ENCODE data around the gene TPRX1. TPM values are rescaled to one million over a fixed set of nuclear protein-coding genes. Genes with fewer than 3 reads are reported as not detected.

TPRX1 gene

GRCh38 chr19:47755762-47756626 lies 48.4 kb downstream of the TPRX1 start:
- H3K36me3 ChIP-seq (ENCODE audit: insufficient read depth, low read length): peaks cover 68% of the 10 kb centered on the region
- no peaks in the 10 kb centered on the region for H3K4me1 ChIP-seq (ENCODE audit: control insufficient read depth, insufficient read depth, low read length)
- no peaks in the 10 kb centered on the region for H3K9me3 ChIP-seq (replicated peaks; ENCODE audit: low read length)
- H3K4me3 ChIP-seq (ENCODE audit: low read length): no peak overlapping the region
- no peaks in the 10 kb centered on the region for H3K27me3 ChIP-seq (ENCODE audit: control insufficient read depth, insufficient read depth, low read length)
- H3K4me2 ChIP-seq (ENCODE audit: low read length): no peak overlapping the region
- no peak overlapping the region for H3K9ac ChIP-seq (ENCODE audit: low read depth, low read length)

- Histone ChIP-seq H3K9me3 (replicated peaks; ENCODE audit: low read length) (no peaks in the 10 kb centered on the region), H3K27me3 (ENCODE audit: control insufficient read depth, insufficient read depth, low read length) (no peaks in the 10 kb centered on the region), H3K4me2 (ENCODE audit: low read length) (no peak overlapping the region), H3K4me1 (ENCODE audit: control insufficient read depth, insufficient read depth, low read length) (no peaks in the 10 kb centered on the region), H3K9ac (ENCODE audit: low read depth, low read length) (no peak overlapping the region), H3K4me3 (ENCODE audit: low read length) (no peak overlapping the region), H3K36me3 (ENCODE audit: insufficient read depth, low read length) (peaks cover 73% of the 10 kb centered on the region)
These were observed 49.1 kb downstream of the TPRX1 start for GRCh38 chr19:47755065-47755761.

DNA sequence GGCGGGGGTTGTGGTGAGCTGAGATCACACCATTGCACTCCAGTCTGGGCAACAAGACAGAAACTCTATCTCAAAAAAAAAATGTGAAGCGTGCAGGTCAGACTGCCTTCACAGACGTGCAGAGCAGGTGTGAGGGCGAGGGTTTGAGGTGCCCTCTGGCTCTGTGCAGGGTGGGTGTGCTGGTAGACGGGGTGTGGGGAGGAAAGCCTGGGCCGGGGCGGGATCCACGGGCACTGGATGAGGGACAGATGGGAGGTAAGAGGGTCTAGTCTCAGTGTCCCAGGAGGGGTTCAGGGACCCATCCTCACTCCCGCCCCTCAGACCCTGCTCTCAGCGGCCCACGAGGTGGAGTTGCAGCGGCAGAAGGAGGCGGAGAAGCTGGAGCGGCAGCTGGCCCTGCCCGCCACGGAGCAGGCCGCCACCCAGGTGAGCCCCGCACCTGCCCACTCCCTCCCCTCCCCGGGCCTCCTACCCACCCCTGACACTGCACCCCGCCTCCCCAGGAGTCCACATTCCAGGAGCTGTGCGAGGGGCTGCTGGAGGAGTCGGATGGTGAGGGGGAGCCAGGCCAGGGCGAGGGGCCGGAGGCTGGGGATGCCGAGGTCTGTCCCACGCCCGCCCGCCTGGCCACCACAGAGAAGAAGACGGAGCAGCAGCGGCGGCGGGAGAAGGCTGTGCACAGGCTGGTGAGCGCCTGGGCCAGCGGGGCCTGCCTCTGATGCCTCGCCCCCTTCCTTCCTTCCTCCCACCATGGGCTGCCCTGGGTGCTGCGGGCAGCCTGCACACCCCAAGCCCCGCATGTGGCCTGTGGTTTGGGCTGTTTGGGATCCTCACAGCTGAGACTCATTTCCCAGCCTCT lies 49.9 kb downstream of the TPRX1 start:
- peaks cover 75% of the 10 kb centered on the region for H3K36me3 ChIP-seq (ENCODE audit: insufficient read depth, low read length)
- H3K9me3 ChIP-seq (replicated peaks; ENCODE audit: low read length): no peaks in the 10 kb centered on the region
- H3K4me1 ChIP-seq (ENCODE audit: control insufficient read depth, insufficient read depth, low read length): no peaks in the 10 kb centered on the region
- no peak overlapping the region for H3K4me3 ChIP-seq (ENCODE audit: low read length)
- no peaks in the 10 kb centered on the region for H3K27me3 ChIP-seq (ENCODE audit: control insufficient read depth, insufficient read depth, low read length)
- H3K9ac ChIP-seq (ENCODE audit: low read depth, low read length): no peak overlapping the region
- no peak overlapping the region for H3K4me2 ChIP-seq (ENCODE audit: low read length)

DNA sequence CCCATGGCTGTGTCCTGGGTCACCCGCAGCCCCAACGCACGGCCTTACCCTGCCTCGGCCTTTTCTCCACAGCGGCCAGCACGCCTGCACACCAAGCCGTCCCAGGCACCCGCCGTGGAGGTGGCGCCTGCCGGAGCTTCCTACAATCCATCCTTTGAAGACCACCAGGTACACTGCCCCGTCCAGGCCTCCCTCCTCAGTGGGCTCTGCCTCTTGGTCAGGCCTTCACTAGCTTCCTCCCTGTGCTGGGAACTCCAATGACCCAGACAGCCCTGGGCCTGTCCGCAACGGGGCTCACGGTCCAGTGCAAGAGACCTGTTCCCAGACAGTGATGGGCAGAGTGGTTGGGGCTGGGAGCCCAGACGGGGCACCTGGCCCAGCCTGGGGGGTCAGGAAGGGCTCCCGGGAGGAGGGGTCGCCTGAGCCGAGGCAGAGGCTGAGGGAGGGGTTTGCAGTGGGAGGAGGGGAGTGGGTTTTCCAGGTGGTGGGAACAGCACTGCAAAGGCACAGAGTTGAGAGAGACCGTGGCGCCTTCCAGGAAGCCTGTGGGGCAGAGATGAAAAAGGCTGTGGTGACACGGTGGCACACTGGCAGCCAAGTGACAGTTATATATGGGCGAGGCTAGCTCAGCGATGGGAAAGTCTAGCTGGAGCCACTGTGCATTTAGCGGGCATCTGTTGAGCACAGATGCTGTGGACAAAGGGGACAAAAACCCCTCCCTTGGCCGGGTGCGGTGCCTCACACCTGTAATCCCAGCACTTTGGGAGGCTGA lies 51.7 kb downstream of the TPRX1 start:
- H3K36me3 ChIP-seq (ENCODE audit: insufficient read depth, low read length): peaks cover 65% of the 10 kb centered on the region
- no peak overlapping the region for H3K4me2 ChIP-seq (ENCODE audit: low read length)
- H3K9me3 ChIP-seq (replicated peaks; ENCODE audit: low read length): no peaks in the 10 kb centered on the region
- H3K27me3 ChIP-seq (ENCODE audit: control insufficient read depth, insufficient read depth, low read length): no peaks in the 10 kb centered on the region
- no peaks in the 10 kb centered on the region for H3K4me1 ChIP-seq (ENCODE audit: control insufficient read depth, insufficient read depth, low read length)
- no peak overlapping the region for H3K9ac ChIP-seq (ENCODE audit: low read depth, low read length)
- H3K4me3 ChIP-seq (ENCODE audit: low read length): no peak overlapping the region

Small RNA genes within 50 kb of the gene (small RNA-seq; reads per million reads assigned to genes)
- not detected for gene AC008745.1
- not detected for gene SNORD23
